Measurements from ENCODE around the gene GPR37. TPM values are rescaled to one million over a fixed set of nuclear protein-coding genes. Genes with fewer than 3 reads are reported as not detected.

GPR37 gene
- total RNA-seq, 1 donor from 2014 or later, result 9.8 TPM

DNA sequence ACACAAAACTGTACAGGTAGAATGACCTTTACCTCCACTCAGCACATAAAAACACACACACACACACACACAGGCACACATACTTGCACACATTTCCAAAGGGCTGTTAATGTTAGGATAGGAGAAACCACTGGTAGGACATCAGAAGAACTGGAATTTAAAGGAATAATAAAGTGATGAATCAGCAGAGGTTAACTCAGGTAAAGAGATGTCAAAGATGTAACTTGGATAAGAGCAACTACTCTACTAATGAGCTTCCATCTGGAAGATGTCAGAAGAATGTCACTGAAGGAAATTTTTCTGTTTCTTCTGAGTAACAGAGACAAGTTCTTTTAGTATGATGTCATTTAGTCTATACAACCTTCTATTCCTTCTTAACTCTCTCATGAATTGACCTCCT, 26.4 kb upstream of the GPR37 start:
- no peaks in the 10 kb centered on the region for H3K36me3 Mint-ChIP-seq (ENCODE audit: low read depth, unreplicated experiment)
- peaks cover 22% of the 10 kb centered on the region for H3K4me1 Mint-ChIP-seq (ENCODE audit: low read depth, unreplicated experiment)
- no peak overlapping the region for H3K4me2 ChIP-seq (ENCODE audit: low read length)
- TF ChIP-seq EZH2 (IDR thresholded peaks at IDR 0.05; ENCODE audit: insufficient read depth, low read length) (no peak), CTCF (IDR thresholded peaks at IDR 0.05; ENCODE audit: insufficient read depth, low read depth, low read length) (no peak)
- no peaks in the 10 kb centered on the region for H3K27me3 ChIP-seq (ENCODE audit: insufficient read depth, low read length)
- no peak overlapping the region for H3K9ac ChIP-seq (ENCODE audit: low read length)
- no peak overlapping the region for H2AFZ ChIP-seq (ENCODE audit: low read depth, low read length)
- H3K9me3 Mint-ChIP-seq (ENCODE audit: unreplicated experiment), result no peaks in the 10 kb centered on the region
- no peak overlapping the region for H3K4me3 ChIP-seq (ENCODE audit: insufficient read depth, low read depth, low read length)
- no peaks in the 10 kb centered on the region for H3K4me1 ChIP-seq (ENCODE audit: insufficient read depth, low read length)
- DNase-seq (ENCODE audit: low read depth) (no peak), FAIRE-seq (no peak)
- H3K9me3 ChIP-seq (ENCODE audit: insufficient read depth, low read depth, low read length), result no peaks in the 10 kb centered on the region
- H3K27ac ChIP-seq (ENCODE audit: low read depth, low read length), result no peak overlapping the region
- no peaks in the 10 kb centered on the region for H4K20me1 ChIP-seq (ENCODE audit: insufficient read depth, low read length)
- no peaks in the 10 kb centered on the region for H3K27me3 Mint-ChIP-seq (ENCODE audit: low read depth, unreplicated experiment)
- no peaks in the 10 kb centered on the region for H3K79me2 ChIP-seq (ENCODE audit: insufficient read depth, low read length)
- no peak overlapping the region for H3K27ac Mint-ChIP-seq (ENCODE audit: unreplicated experiment)
- no peaks in the 10 kb centered on the region for H3K36me3 ChIP-seq (ENCODE audit: insufficient read depth, low read length)
- no peak overlapping the region for H3K4me3 Mint-ChIP-seq (ENCODE audit: unreplicated experiment)

GRCh38 chr7:124791426-124791825, 25.8 kb upstream of the GPR37 start:
- H3K4me1 Mint-ChIP-seq (ENCODE audit: low read depth, unreplicated experiment), result peaks cover 22% of the 10 kb centered on the region
- no peaks in the 10 kb centered on the region for H3K9me3 ChIP-seq (ENCODE audit: insufficient read depth, low read depth, low read length)
- H3K79me2 ChIP-seq (ENCODE audit: insufficient read depth, low read length), result no peaks in the 10 kb centered on the region
- FAIRE-seq (no peak), DNase-seq (ENCODE audit: low read depth) (no peak)
- TF ChIP-seq CTCF (IDR thresholded peaks at IDR 0.05; ENCODE audit: insufficient read depth, low read depth, low read length) (no peak), EZH2 (IDR thresholded peaks at IDR 0.05; ENCODE audit: insufficient read depth, low read length) (no peak)
- no peaks in the 10 kb centered on the region for H3K4me1 ChIP-seq (ENCODE audit: insufficient read depth, low read length)
- no peaks in the 10 kb centered on the region for H3K27me3 Mint-ChIP-seq (ENCODE audit: low read depth, unreplicated experiment)
- H3K36me3 Mint-ChIP-seq (ENCODE audit: low read depth, unreplicated experiment), result no peaks in the 10 kb centered on the region
- no peak overlapping the region for H3K4me3 ChIP-seq (ENCODE audit: insufficient read depth, low read depth, low read length)
- no peaks in the 10 kb centered on the region for H4K20me1 ChIP-seq (ENCODE audit: insufficient read depth, low read length)
- no peak overlapping the region for H3K27ac Mint-ChIP-seq (ENCODE audit: unreplicated experiment)
- H3K27me3 ChIP-seq (ENCODE audit: insufficient read depth, low read length), result no peaks in the 10 kb centered on the region
- no peak overlapping the region for H3K4me2 ChIP-seq (ENCODE audit: low read length)
- no peaks in the 10 kb centered on the region for H3K36me3 ChIP-seq (ENCODE audit: insufficient read depth, low read length)
- no peak overlapping the region for H3K27ac ChIP-seq (ENCODE audit: low read depth, low read length)
- no peak overlapping the region for H3K4me3 Mint-ChIP-seq (ENCODE audit: unreplicated experiment)
- H3K9me3 Mint-ChIP-seq (ENCODE audit: unreplicated experiment), result no peaks in the 10 kb centered on the region
- H2AFZ ChIP-seq (ENCODE audit: low read depth, low read length), result no peak overlapping the region
- no peak overlapping the region for H3K9ac ChIP-seq (ENCODE audit: low read length)

DNA sequence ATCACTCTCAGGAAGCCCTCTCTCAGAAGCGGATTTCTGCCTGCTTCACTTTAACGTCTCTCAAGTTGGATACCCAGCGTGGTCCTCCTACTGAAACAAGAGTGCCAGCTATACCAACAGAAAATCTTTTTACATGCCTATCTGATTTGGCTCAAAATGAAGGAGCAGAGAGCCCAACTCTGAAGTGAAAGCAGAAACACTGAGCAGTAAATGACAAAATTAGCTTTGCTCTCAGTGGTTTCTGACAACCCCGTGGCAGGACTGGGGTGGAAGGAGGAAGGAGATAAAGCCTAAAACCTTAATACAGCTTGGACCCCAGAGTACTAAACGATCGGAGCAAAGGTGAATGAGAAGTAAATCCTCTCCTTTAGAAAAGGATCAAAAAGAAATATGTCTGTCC, 25.1 kb upstream of the GPR37 start:
- Histone ChIP-seq H3K9me3 (ENCODE audit: insufficient read depth, low read depth, low read length) (no peaks in the 10 kb centered on the region), H3K27me3 (ENCODE audit: insufficient read depth, low read length) (no peaks in the 10 kb centered on the region), H3K9ac (ENCODE audit: low read length) (no peak overlapping the region), H4K20me1 (ENCODE audit: insufficient read depth, low read length) (no peaks in the 10 kb centered on the region), H2AFZ (ENCODE audit: low read depth, low read length) (no peak overlapping the region), H3K4me3 (ENCODE audit: insufficient read depth, low read depth, low read length) (no peak overlapping the region), H3K4me2 (ENCODE audit: low read length) (no peak overlapping the region), H3K4me1 (ENCODE audit: insufficient read depth, low read length) (no peaks in the 10 kb centered on the region), H3K36me3 (ENCODE audit: insufficient read depth, low read length) (no peaks in the 10 kb centered on the region), H3K79me2 (ENCODE audit: insufficient read depth, low read length) (no peaks in the 10 kb centered on the region), H3K27ac (ENCODE audit: low read depth, low read length) (no peak overlapping the region)
- Mint-ChIP-seq H3K36me3 (ENCODE audit: low read depth, unreplicated experiment) (no peaks in the 10 kb centered on the region), H3K27me3 (ENCODE audit: low read depth, unreplicated experiment) (no peaks in the 10 kb centered on the region), H3K9me3 (ENCODE audit: unreplicated experiment) (no peaks in the 10 kb centered on the region), H3K4me1 (ENCODE audit: low read depth, unreplicated experiment) (peaks cover 22% of the 10 kb centered on the region), H3K4me3 (ENCODE audit: unreplicated experiment) (no peak overlapping the region), H3K27ac (ENCODE audit: unreplicated experiment) (no peak overlapping the region)
- FAIRE-seq (no peak), DNase-seq (ENCODE audit: low read depth) (no peak)
- TF ChIP-seq EZH2 (IDR thresholded peaks at IDR 0.05; ENCODE audit: insufficient read depth, low read length) (no peak), CTCF (IDR thresholded peaks at IDR 0.05; ENCODE audit: insufficient read depth, low read depth, low read length) (no peak)
